PFSK-1 (cell line): ENCODE data around the gene FRMPD1.

Source experiments
- FOXP2 ChIP-seq: optimal IDR thresholded peaks from 2 replicates; pipeline ENCODE3; 2011; ENCODE audit warnings: borderline replicate concordance, control low read depth, inconsistent platforms; ENCODE audit not compliant: insufficient read depth; ENCODE audit errors: extremely low read length, extremely low read depth
- POLR2AphosphoS5 ChIP-seq: IDR thresholded peaks from 2 replicates; pipeline ENCODE4 v1.6.1; 2012; ENCODE audit warnings: low read depth, mild to moderate bottlenecking, control low read depth, low read length, moderate library complexity
- SIN3A ChIP-seq: IDR thresholded peaks from 2 replicates; pipeline ENCODE4 v1.6.1; 2012; ENCODE audit warnings: mild to moderate bottlenecking, low read length, moderate library complexity, borderline replicate concordance; ENCODE audit not compliant: insufficient read depth
- TAF1 ChIP-seq: IDR thresholded peaks from 2 replicates; pipeline ENCODE4 v1.6.1; 2012; ENCODE audit warnings: low read length, control low read depth, borderline replicate concordance; ENCODE audit not compliant: insufficient read depth
- TF ChIP-seq, protein P1 (sequence below), 2 experiments: IDR thresholded peaks; 2 replicates each; pipeline versions ENCODE4 v1.6.1 to v1.8.0; 2011 to 2012; ENCODE audit warnings: low read depth in 2 of 2, low read length in 2 of 2, control low read depth in 1 of 2, inconsistent platforms in 1 of 2, mild to moderate bottlenecking in 1 of 2, moderate library complexity in 1 of 2; ENCODE audit not compliant: insufficient read depth in 1 of 2

Gene FRMPD1

DNA sequence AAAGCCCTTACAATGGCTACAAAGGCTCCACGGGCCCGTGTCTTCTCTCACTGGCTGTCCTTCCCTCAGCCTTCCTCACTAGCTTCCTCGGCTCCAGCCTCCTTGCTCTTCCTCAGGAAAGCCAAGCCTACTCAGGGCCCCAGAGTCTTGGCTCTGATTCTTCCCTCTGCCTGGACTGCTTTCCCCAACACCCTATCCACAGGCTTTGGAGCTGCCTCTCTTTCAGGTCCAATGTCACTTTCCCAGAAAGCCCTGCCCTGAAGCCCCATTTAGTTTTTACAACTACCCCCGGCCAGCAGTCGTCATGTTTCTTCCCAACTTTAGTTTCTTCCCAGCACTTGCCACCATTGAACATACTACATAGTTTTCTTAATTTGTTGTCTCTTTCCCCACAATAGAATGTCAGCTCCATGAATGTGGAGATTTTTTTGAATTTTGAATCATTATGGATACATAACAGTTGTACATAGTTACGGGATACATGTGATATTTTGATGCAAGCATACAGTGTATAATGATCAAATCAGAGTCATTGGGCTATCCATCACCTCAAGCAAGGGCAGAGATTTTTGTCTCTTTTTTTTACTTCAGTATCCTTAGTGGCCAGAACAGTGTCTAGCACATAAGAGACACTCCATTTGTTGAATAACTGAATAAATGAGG, 40.9 kb upstream of the FRMPD1 start:
- TF ChIP-seq SIN3A: no peak
- TF ChIP-seq FOXP2: no peak
- TF ChIP-seq, protein P1, sequence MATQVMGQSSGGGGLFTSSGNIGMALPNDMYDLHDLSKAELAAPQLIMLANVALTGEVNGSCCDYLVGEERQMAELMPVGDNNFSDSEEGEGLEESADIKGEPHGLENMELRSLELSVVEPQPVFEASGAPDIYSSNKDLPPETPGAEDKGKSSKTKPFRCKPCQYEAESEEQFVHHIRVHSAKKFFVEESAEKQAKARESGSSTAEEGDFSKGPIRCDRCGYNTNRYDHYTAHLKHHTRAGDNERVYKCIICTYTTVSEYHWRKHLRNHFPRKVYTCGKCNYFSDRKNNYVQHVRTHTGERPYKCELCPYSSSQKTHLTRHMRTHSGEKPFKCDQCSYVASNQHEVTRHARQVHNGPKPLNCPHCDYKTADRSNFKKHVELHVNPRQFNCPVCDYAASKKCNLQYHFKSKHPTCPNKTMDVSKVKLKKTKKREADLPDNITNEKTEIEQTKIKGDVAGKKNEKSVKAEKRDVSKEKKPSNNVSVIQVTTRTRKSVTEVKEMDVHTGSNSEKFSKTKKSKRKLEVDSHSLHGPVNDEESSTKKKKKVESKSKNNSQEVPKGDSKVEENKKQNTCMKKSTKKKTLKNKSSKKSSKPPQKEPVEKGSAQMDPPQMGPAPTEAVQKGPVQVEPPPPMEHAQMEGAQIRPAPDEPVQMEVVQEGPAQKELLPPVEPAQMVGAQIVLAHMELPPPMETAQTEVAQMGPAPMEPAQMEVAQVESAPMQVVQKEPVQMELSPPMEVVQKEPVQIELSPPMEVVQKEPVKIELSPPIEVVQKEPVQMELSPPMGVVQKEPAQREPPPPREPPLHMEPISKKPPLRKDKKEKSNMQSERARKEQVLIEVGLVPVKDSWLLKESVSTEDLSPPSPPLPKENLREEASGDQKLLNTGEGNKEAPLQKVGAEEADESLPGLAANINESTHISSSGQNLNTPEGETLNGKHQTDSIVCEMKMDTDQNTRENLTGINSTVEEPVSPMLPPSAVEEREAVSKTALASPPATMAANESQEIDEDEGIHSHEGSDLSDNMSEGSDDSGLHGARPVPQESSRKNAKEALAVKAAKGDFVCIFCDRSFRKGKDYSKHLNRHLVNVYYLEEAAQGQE (IDR thresholded peaks at IDR 0.05; ENCODE audit: insufficient read depth in 1 of 2, low read depth in 2 of 2, low read length in 2 of 2): no peak
- no peak for TF ChIP-seq TAF1

DNA sequence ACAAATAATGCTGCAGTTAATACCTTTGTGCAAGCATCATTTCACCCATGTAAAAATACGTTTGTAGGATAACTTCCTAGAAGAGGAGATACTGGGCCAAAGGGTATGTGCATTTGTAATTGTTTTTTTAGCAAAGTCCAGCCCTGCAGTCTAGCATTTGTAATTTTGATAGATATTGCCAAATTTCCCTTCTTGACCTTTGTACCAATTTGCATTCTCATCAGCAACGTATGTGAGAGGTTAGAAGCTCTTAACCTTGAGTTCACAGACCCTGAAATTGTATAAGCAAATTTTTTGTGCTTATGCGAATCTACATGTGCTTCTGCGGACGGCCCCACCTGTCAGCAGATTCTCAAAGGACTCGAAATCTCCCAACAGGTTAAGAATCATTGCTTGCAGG, 39.7 kb upstream of the FRMPD1 start:
- TF ChIP-seq, protein P1 (IDR thresholded peaks at IDR 0.05; ENCODE audit: insufficient read depth in 1 of 2, low read depth in 2 of 2, low read length in 2 of 2): no peak
- TF ChIP-seq FOXP2: no peak
- TF ChIP-seq SIN3A: no peak
- TF ChIP-seq TAF1: no peak
- no peak for TF ChIP-seq POLR2AphosphoS5

DNA sequence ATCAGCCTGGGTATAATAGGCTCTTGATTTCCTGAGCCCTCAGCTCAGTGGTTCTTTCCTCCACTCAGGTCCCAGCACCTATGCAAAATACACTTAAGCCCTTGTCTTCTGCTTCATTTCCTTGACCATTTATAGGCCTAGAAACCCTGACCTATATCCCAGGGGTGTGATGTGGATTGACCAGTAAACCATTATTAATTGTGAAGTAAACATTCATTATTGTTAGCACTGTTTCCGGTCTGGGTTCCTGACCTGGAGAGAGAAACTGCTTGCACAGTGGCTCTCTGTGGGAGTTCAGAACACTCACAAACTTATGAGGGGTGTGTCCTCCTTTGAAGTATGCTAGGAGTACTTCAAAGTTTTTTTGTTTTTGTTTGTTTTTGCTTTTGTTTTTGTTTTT, 38.8 kb upstream of the FRMPD1 start:
- TF ChIP-seq FOXP2 (no peak), SIN3A (no peak), TAF1 (no peak), POLR2AphosphoS5 (no peak)
- TF ChIP-seq, protein P1 (IDR thresholded peaks at IDR 0.05; ENCODE audit: insufficient read depth in 1 of 2, low read depth in 2 of 2, low read length in 2 of 2): no peak

DNA sequence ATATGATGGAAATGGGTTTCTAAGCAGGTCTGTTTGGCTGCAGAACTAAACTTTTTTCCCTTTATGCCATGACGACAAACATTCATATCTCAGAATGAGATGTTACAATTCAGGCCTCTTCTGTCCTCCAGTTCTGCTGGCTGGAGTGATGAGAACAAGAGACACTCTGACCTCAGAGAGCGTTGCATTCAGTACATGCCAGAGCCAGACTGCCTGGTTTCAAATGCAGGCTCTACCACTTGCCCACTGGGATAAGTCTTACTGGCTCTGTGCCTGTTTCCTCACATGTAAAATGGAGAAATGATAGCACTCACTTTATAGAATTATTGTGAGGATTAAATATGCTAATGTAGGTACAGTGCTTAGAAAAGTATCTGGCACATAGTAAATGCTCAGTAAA, 33.6 kb upstream of the FRMPD1 start:
- TF ChIP-seq, protein P1 (IDR thresholded peaks at IDR 0.05; ENCODE audit: insufficient read depth in 1 of 2, low read depth in 2 of 2, low read length in 2 of 2): no peak
- no peak for TF ChIP-seq SIN3A
- TF ChIP-seq POLR2AphosphoS5: no peak

DNA sequence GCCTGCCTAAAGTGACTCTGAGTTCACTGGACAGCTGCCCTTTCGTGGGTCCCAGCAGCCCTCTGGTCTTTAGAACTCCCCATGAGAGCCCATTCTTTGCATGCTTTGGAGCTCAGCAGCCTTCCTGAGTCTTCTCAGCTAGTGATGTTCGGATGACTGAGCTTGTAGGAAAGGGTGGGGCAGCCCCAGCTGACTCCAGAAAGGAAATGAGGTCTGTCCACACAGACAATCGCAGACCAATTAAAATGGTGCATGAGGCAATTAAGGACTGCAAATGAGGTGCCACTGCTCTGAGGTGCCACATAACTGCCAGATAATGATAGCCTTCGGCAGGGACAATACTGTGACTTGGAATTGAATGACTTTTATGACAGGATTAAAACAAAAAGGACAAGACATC, 32.9 kb upstream of the FRMPD1 start:
- no peak for TF ChIP-seq FOXP2
- no peak for TF ChIP-seq SIN3A
- TF ChIP-seq TAF1: no peak
- TF ChIP-seq POLR2AphosphoS5: no peak
- TF ChIP-seq, protein P1 (IDR thresholded peaks at IDR 0.05; ENCODE audit: insufficient read depth in 1 of 2, low read depth in 2 of 2, low read length in 2 of 2): no peak
